CD4-positive, alpha-beta T cell treated with Interferon gamma for 1 hour (primary cell): ENCODE data around the gene MTX2.
"Not testable (repeated sequence)": the region's sequence is repeated elsewhere in the genome, so short reads cannot be mapped to it uniquely, and the experiment has no call there.

Experiments
- DNase-seq: peaks from one replicate; pipeline ENCODE4 v3.0.0-alpha.2; 2020

MTX2 gene

DNA sequence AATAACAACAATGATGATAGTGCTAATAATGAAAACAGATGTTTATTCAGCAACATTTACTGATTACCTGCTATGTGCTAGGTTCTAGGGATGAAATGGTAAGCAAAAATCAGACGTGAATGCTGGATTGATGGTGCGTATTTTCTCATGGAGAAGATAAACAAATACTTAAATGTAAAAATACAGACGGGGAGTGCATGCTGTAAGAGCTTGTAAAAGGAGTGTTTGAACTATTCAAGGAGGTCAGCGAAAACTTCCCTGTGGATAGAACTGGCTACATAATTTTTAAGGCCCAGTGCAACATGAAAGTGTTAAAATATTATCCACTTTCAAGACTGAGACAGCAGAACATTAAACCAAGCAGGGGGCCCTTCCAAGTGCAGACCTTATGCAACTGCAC lies 22.1 kb downstream of the MTX2 start:
- DNase-seq: no peak

- DNase-seq: no peak
Measured at GRCh38 chr2:176291809-176292283, 22.6 kb downstream of the MTX2 start.

- DNase-seq: no peak
Measured at GRCh38 chr2:176292608-176293007, 23.4 kb downstream of the MTX2 start.

GRCh38 chr2:176293334-176293733 lies 24.1 kb downstream of the MTX2 start:
- DNase-seq: no peak

DNA sequence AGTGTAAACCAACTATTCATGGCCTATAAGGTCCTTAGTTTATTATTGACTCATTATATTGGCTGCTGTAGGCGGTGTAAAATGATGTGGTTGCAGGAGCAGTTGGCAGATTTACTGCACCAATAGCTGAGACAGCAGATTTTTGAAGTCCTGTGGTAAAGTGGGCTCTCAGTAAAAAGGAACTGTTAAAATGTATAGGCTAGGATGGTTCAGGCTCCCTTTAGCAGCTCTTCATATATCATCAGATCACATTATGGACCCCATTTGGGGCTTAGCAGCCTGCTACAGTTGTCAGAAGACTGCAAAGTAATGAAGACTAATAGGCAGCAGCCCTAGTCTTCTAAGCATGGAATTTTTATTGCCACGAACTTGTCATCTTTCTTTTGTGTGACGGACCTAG lies 27.8 kb downstream of the MTX2 start:
- DNase-seq: no peak

- DNase-seq: no peak
Measured at GRCh38 chr2:176297737-176298136, 28.5 kb downstream of the MTX2 start.

DNA sequence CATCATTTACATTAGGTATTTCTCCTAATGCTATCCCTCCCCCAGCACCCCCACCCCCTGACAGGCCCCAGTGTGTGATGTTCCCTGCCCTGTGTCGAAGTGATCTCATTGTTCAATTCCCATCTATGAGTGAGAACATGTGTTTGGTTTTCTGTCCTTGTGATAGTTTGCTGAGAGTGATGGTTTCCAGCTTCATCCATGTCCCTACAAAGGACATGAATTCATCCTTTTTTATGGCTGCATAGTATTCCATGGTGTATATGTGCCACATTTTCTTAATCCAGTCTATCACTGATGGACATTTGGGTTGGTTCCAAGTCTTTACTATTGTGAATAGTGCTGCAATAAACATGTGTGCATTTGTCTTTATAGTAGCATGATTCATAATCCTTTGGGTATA lies 36.8 kb downstream of the MTX2 start:
- DNase-seq: not testable (repeated sequence)

- DNase-seq: no peak
Measured at GRCh38 chr2:176317199-176317598, 48.0 kb downstream of the MTX2 start.

DNA sequence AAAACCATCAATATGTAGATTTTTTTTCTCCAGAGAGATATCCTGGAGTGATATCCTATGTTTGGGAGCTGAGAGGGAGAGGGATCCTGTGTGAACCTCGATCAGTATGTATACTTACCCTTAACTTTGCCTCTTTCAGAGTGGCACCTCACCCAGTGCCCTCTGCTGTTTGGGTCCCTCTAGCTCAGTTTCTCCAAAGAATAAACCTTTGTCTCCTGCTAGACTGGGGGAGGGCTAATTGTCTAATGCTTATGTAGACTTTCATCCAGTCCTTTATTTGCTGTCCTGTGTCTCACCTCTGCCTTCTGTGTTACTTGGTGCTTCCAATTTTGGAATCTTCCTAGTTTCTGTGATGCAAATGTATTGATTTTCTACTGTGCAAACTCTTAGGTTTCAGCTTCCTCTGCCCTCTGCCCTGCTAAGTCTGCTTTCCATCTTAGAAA lies 48.4 kb downstream of the MTX2 start:
- DNase-seq: no peak

DNA sequence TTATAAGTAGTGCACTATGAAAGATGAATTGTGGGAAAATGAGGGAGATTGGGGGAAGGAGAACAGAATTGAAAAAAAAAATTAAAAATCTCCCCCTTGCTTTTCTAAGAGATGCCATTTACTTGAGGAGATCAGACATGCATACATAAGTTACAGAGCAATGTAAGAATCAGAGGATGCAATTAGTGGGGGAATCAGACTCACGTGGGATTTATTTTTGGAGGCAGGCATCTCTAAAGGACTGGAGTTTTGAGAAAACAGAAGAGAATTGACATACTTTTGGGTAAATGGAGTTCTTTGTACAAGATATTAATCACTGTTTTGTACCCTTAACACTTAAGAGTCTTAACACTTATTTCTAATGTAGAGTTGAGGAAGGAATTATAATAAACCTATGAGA lies 52.7 kb downstream of the MTX2 start:
- no peak for DNase-seq

DNA sequence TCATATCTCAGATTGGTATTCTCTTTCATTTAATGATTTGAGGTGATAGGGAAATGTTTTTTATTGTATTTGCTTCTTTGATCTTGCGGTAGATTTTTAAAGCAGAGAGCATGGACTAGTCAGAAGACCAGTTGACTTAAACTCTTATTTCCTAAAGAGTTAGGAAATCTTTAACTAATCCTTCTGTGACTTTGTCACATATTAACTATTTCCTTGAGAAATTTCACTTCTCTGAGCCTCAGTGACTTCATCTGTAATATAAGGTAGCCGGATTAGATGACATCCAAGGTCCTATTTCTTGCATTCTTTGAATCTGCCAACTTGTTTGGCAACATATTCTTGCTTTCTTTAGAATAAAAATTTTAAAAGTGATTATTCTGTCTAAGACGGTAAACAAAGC lies 55.6 kb downstream of the MTX2 start:
- no peak for DNase-seq

DNA sequence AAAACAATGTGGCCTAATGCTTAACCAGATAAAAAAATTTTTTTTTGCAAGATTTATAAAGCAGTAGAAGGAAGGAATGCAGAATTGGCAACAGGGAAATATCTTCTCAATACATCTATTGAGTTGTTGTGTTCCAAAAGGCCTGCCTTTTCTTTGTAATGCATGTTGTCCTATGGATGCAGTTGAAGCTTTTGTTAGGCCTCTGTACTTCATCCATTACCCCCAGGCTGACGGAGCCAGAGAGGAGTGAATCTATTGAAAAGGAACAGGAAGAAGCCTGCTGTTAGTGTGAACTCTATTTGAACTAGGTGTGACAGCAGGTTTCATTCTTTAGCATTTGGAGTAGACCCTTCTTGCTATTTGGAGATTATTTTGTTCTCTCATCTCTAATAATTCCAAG lies 56.5 kb downstream of the MTX2 start:
- no peak for DNase-seq

DNA sequence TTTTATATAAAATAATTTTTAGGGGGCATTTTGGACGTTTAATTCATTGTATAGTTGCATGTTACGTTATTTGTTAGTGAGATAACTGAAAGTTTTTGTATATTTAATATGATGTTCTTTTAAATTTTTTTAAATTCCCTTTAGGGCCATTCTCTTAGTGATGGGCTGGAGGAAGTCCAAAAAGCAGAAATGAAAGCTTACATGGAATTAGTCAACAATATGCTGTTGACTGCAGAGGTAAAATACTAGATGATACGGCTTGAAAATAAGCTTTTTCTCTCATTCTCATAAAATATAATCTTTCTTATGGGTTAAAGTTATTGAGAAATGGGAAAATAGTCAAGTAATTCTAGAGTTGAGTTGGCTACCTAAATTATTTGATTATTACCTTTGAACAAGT lies 58.9 kb downstream of the MTX2 start:
- no peak for DNase-seq

- no peak for DNase-seq
Measured at GRCh38 chr2:176330612-176331011, 61.4 kb downstream of the MTX2 start.

DNA sequence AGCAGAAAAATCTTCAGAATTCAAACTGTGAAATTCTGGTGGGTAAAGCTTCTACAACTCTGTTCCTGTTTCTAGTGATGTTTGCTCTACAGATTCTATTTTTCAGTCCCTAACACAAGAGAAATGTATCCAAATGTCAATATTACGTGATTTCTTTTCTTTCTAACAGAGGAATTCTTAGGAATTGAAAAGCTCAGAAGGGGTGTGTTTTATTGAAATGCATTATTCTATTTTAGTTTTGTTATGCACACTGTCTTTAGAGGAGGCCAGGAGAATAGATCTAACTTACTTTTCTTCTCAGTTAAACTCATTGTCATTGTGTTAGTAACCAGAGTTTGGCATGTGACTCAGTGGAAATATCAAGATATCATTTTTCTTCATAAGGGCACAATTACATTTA lies 62.4 kb downstream of the MTX2 start:
- DNase-seq: no peak

- no peak for DNase-seq
Measured at GRCh38 chr2:176334729-176335128, 65.5 kb downstream of the MTX2 start.

- no peak for DNase-seq
Measured at GRCh38 chr2:176338395-176338794, 69.2 kb downstream of the MTX2 start.

DNA sequence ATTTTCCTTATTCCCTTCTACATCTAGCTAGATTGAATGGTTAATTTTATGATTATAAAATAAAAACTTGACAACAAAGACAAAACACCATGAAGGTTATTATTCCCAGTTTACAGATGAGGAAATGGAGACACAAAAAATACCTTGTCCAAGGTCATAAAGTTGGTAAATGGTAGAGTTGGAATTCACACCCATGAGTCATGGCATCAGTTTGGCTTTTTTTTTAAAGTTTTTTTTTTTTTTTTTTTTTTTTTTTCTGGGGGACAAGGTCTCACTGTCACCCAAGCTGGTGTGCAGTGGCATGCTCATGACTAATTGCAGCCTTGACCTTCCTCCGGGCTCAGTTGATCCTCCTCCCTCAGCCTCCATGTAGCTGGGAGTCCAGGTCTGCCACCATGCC lies 70.0 kb downstream of the MTX2 start:
- no peak for DNase-seq

- no peak for DNase-seq
Measured at GRCh38 chr2:176356251-176356650, 87.0 kb downstream of the MTX2 start.

- no peak for DNase-seq
Measured at GRCh38 chr2:176364273-176364977, 95.2 kb downstream of the MTX2 start.

DNA sequence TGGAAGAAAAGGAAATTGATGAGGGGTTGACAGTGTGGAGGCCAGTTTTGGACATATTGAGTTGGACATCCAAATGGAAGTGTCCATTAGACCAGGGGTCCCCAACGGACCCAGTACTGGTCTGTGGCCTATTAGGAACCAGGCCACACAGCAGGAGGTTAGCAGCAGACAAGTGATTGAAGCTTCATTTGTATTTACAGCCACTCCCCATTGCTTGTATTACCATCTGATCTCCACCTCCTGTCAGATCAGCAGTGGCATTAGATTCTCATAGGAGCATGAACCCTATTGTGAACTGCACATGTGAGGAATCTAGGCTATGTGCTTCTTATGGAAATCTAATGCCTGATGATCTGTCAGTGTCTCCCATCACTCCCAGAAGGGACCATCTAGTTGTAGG lies 99.1 kb downstream of the MTX2 start:
- DNase-seq: no peak

DNA sequence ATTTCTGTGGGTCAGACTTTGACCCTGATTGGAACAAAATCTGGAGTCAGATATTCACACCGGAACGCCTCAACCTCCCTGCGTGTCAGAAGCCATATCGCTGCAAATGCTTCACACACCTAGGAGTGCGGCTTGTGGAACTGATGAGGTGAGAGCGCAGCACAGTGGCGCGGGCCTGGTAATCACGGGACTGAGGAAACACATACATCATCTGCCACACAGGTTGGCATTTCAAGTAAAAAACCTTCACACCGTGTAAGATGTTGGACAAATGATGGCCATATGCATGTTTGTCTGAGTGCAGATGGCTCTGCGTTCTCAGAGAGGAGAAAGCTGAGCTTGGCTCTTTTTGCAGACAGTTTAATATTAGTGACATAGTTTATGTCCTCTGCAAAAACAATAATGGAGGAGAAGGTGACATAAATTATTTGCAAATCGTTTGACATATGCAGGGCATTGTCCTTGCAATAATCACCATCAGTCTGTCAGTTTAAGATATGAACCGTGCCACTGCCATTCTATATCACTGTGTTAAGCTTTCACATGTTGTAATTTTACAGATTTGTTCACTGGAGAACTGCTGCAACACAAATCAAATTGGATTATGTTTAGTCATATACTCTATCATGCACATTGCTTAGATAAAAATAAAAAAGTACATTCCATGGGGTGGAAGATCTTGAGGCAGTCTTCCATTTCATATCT lies 101.4 kb downstream of the MTX2 start:
- DNase-seq: no peak

- not testable (repeated sequence) for DNase-seq
Measured at GRCh38 chr2:176373155-176373554, 103.9 kb downstream of the MTX2 start.

- DNase-seq: no peak
Measured at GRCh38 chr2:176378323-176378722, 109.1 kb downstream of the MTX2 start.

DNA sequence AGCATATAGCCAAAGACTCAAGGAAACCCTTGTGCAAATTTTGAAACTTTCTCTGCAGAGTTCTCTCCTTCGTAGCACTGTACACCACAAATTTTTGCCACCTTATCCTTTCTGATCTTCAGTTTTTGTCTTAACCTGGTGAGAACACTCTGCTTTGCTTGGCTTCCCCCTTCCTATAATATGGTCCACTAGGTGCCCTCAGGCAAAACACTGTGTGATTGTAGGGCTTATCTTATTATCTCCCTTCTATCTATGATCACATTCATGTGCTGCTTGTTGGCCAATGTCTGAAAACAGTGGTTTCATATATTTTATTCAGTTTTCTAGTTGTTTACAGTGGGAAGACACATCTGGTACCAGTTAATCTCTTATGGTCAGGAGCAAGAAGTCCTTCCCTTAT lies 111.1 kb downstream of the MTX2 start:
- DNase-seq: no peak
